Measurements from ENCODE around the gene RACGAP1. TPM values are rescaled to one million over a fixed set of nuclear protein-coding genes. Genes with fewer than 3 reads are reported as not detected.

Gene RACGAP1
- total RNA-seq, 1 experiment from 2014 or later = 95.3 TPM

GRCh38 chr12:50043308-50043707 lies 18.0 kb upstream of the RACGAP1 start:
- Histone ChIP-seq H3K36me3 (ENCODE audit: low read depth, low read length) (no peaks in the 10 kb centered on the region), H3K4me2 (ENCODE audit: low read length) (no peak overlapping the region), H3K9me2 (replicated peaks; ENCODE audit: low read length) (no peaks in the 10 kb centered on the region), H2AFZ (ENCODE audit: low read length) (no peak overlapping the region), H3K27ac (ENCODE audit: low read length) (no peak overlapping the region), H3K9ac (ENCODE audit: low read length) (no peak overlapping the region), H3K4me3 (ENCODE audit: low read length) (no peak overlapping the region), H3K27me3 (ENCODE audit: low read length) (no peaks in the 10 kb centered on the region), H3K4me1 (ENCODE audit: insufficient read depth, low read length) (no peaks in the 10 kb centered on the region), H3K79me2 (ENCODE audit: low read length) (no peaks in the 10 kb centered on the region), H3F3A (ENCODE audit: low read length, unreplicated experiment) (no peaks in the 10 kb centered on the region), H3K9me3 (ENCODE audit: low read length) (no peaks in the 10 kb centered on the region), H4K20me1 (ENCODE audit: low read length) (no peaks in the 10 kb centered on the region)
- no peak for ATAC-seq
- POLR2A ChIA-PET (ENCODE audit: unreplicated experiment) = no interaction called here
- intact Hi-C loops (cut with micrococcal nuclease) = no loop called here
- DNase-seq = no peak
- TF ChIP-seq EZH2 (IDR thresholded peaks at IDR 0.05; ENCODE audit: low read length, unreplicated experiment) (no peak), EZH2phosphoT487 (IDR thresholded peaks at IDR 0.05; ENCODE audit: borderline replicate concordance, low read length) (no peak)
- TF ChIP-seq, protein P1, sequence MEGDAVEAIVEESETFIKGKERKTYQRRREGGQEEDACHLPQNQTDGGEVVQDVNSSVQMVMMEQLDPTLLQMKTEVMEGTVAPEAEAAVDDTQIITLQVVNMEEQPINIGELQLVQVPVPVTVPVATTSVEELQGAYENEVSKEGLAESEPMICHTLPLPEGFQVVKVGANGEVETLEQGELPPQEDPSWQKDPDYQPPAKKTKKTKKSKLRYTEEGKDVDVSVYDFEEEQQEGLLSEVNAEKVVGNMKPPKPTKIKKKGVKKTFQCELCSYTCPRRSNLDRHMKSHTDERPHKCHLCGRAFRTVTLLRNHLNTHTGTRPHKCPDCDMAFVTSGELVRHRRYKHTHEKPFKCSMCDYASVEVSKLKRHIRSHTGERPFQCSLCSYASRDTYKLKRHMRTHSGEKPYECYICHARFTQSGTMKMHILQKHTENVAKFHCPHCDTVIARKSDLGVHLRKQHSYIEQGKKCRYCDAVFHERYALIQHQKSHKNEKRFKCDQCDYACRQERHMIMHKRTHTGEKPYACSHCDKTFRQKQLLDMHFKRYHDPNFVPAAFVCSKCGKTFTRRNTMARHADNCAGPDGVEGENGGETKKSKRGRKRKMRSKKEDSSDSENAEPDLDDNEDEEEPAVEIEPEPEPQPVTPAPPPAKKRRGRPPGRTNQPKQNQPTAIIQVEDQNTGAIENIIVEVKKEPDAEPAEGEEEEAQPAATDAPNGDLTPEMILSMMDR (conservative IDR thresholded peaks at IDR 0.05; ENCODE audit: low read depth, low read length) = no peak
- no TSS peak for BruUV-seq (replicated peaks)
- CTCF ChIA-PET = no interaction called here

DNA sequence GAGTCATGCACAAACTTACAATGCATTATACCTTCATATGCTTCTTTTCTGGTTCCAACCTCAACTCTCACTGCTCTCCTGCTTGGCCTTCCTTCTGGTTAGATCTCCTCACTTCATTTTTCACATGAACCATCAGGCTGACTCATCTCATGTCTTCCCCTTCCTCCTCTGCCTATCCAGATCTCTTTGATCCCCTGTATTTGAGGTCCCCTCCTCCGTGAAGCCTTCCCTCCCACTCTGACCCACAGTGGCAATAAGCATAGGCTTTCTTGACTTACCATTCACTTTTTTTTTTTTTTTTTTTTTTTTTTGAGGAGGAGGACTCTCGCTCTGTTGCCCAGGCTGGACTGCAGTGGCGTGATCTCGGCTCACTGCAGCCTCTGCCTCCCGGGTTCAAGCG lies 17.4 kb upstream of the RACGAP1 start:
- no peak overlapping the region for H3K27ac ChIP-seq (ENCODE audit: low read length)
- no peaks in the 10 kb centered on the region for H3F3A ChIP-seq (ENCODE audit: low read length, unreplicated experiment)
- POLR2A ChIA-PET (ENCODE audit: unreplicated experiment) = no interaction called here
- no peak overlapping the region for H3K4me3 ChIP-seq (ENCODE audit: low read length)
- no peaks in the 10 kb centered on the region for H3K9me3 ChIP-seq (ENCODE audit: low read length)
- CTCF ChIA-PET = no interaction called here
- no peaks in the 10 kb centered on the region for H3K4me1 ChIP-seq (ENCODE audit: insufficient read depth, low read length)
- H3K27me3 ChIP-seq (ENCODE audit: low read length) = no peaks in the 10 kb centered on the region
- H3K79me2 ChIP-seq (ENCODE audit: low read length) = no peaks in the 10 kb centered on the region
- H3K9me2 ChIP-seq (replicated peaks; ENCODE audit: low read length) = no peaks in the 10 kb centered on the region
- no TSS peak for BruUV-seq (replicated peaks)
- no peak overlapping the region for H2AFZ ChIP-seq (ENCODE audit: low read length)
- TF ChIP-seq EZH2 (IDR thresholded peaks at IDR 0.05; ENCODE audit: low read length, unreplicated experiment) (no peak), EZH2phosphoT487 (IDR thresholded peaks at IDR 0.05; ENCODE audit: borderline replicate concordance, low read length) (no peak)
- TF ChIP-seq, protein P1 (conservative IDR thresholded peaks at IDR 0.05; ENCODE audit: low read depth, low read length) = no peak
- ATAC-seq (no peak), DNase-seq (no peak)
- H3K36me3 ChIP-seq (ENCODE audit: low read depth, low read length) = no peaks in the 10 kb centered on the region
- no peaks in the 10 kb centered on the region for H4K20me1 ChIP-seq (ENCODE audit: low read length)
- intact Hi-C loops (cut with micrococcal nuclease) = no loop called here
- no peak overlapping the region for H3K4me2 ChIP-seq (ENCODE audit: low read length)
- H3K9ac ChIP-seq (ENCODE audit: low read length) = no peak overlapping the region

DNA sequence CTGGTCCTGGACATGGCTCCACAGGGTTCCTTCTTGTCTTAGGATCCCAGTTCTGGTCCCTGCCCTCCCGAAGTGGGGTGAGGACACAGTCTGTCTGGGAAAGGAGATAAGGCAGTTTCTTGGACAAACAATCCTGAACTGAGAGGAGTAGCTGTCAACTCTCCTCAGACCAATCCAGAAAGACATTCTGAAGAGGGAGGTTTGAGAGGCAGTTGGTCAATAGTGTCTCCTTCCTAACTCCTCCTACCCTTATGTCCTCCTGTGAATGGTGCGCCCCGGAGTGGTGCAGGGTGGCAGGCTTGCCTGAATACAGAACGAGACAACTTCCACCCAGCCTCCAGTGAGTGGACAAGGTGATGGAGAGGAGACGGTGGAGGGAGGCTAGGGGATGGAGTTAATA lies 16.7 kb upstream of the RACGAP1 start:
- Histone ChIP-seq H3K79me2 (ENCODE audit: low read length) (no peaks in the 10 kb centered on the region), H3K27ac (ENCODE audit: low read length) (no peak overlapping the region), H3K4me3 (ENCODE audit: low read length) (no peak overlapping the region), H4K20me1 (ENCODE audit: low read length) (no peaks in the 10 kb centered on the region), H3K9ac (ENCODE audit: low read length) (no peak overlapping the region), H3K4me2 (ENCODE audit: low read length) (no peak overlapping the region), H3K9me2 (replicated peaks; ENCODE audit: low read length) (no peaks in the 10 kb centered on the region), H3K9me3 (ENCODE audit: low read length) (no peaks in the 10 kb centered on the region), H3K27me3 (ENCODE audit: low read length) (no peaks in the 10 kb centered on the region), H3F3A (ENCODE audit: low read length, unreplicated experiment) (no peaks in the 10 kb centered on the region), H3K36me3 (ENCODE audit: low read depth, low read length) (no peaks in the 10 kb centered on the region), H3K4me1 (ENCODE audit: insufficient read depth, low read length) (no peaks in the 10 kb centered on the region), H2AFZ (ENCODE audit: low read length) (no peak overlapping the region)
- ATAC-seq = no peak
- no peak for TF ChIP-seq EZH2 (IDR thresholded peaks at IDR 0.05; ENCODE audit: low read length, unreplicated experiment)
- TF ChIP-seq, protein P1 (conservative IDR thresholded peaks at IDR 0.05; ENCODE audit: low read depth, low read length) = no peak
- no peak for TF ChIP-seq EZH2phosphoT487 (IDR thresholded peaks at IDR 0.05; ENCODE audit: borderline replicate concordance, low read length)
- intact Hi-C loops (cut with micrococcal nuclease) = no loop called here
- no TSS peak for BruUV-seq (replicated peaks)
- DNase-seq = no peak
- POLR2A ChIA-PET (ENCODE audit: unreplicated experiment) = no interaction called here
- CTCF ChIA-PET = no interaction called here

All from PC-3 (cell line).